ENCODE results near the gene MTCL1.

The MTCL1 gene

DNA sequence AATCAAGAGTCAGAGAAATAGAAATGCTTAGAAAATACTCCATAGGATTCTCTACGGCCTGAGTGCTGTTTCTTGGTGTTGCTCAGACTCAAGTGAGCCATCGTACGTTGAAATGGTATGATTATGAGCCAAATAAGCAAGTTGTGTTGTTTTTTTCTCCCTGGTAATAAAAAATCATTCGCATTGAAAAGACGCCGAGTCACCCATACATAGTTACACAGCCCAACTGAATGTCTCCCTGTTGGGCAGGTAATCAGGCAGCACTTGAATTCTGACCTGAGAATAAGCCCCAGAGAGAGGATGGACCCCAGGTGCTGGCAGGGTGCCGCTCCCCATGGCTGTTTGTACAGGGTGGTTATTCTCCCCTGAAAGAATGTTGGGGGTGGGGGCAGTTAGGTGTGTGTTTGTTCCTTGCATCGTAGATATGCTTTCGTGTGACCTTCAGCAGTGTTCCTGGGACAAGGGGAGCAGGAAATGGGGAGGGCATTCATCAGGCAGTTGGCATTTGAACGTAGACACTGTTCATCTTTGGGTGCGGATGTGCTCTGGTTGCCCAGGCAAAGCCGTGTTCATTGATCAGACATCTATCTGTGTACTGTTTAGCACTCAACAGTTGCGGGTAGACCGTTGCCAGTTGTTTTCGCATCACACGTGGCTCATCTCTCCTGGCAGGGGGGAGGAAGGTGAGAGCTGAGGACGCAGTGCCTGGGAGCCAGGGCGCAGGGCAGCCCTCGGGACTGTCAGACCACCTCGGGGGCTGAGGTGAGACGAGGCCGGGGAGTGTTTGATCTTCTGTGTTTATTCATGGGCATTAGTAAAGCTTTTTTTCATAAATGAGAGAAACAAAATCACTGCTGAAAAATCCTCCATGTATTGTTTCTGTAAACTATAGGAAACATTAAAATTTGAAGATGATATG, 27.3 kb downstream of the MTCL1 start:
- Histone ChIP-seq H3K9ac (ENCODE audit: low read depth, low read length) (no peak overlapping the region), H3K36me3 (ENCODE audit: insufficient read depth, low read length) (peaks cover 3% of the 10 kb centered on the region; the same call in 1 of the 2 replicates), H3K4me1 (ENCODE audit: insufficient read depth, low read length) (peaks cover 13% of the 10 kb centered on the region), H3K9me3 (ENCODE audit: control insufficient read depth, insufficient read depth, low read length) (no peaks in the 10 kb centered on the region)

GRCh38 chr18:8734496-8734895, 29.1 kb downstream of the MTCL1 start:
- Histone ChIP-seq H3K9ac (ENCODE audit: low read depth, low read length) (no peak overlapping the region), H3K36me3 (ENCODE audit: insufficient read depth, low read length) (peaks cover 3% of the 10 kb centered on the region; the same call in 1 of the 2 replicates), H3K9me3 (ENCODE audit: control insufficient read depth, insufficient read depth, low read length) (no peaks in the 10 kb centered on the region), H3K4me1 (ENCODE audit: insufficient read depth, low read length) (peaks cover 13% of the 10 kb centered on the region)

DNA sequence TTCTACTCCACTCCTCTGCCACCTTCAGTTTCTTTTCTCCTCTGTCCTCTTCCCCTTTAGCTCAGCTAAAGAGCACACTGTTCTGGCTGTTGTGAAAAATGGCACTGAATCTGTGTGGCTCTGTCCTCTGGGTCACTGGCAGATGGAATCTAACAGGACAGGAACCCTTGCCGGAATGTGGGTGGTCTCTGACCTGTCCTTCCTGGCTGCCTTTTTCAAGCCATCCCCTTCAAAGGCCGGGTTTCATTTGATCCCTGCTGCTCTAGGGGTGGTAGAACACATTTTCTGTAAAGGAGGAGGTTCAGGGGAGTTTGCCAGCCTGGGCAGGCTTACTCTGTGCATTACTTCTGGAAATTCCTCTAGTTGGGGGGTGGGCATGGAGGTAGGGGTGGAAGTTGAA, 29.9 kb downstream of the MTCL1 start:
- Histone ChIP-seq H3K9me3 (ENCODE audit: control insufficient read depth, insufficient read depth, low read length) (no peaks in the 10 kb centered on the region), H3K4me1 (ENCODE audit: insufficient read depth, low read length) (peaks cover 13% of the 10 kb centered on the region), H3K9ac (ENCODE audit: low read depth, low read length) (no peak overlapping the region), H3K36me3 (ENCODE audit: insufficient read depth, low read length) (peaks cover 3% of the 10 kb centered on the region; the same call in 1 of the 2 replicates)

GRCh38 chr18:8741117-8741516, 35.8 kb downstream of the MTCL1 start:
- Histone ChIP-seq H3K4me1 (ENCODE audit: insufficient read depth, low read length) (no peaks in the 10 kb centered on the region), H3K9ac (ENCODE audit: low read depth, low read length) (no peak overlapping the region), H3K9me3 (ENCODE audit: control insufficient read depth, insufficient read depth, low read length) (no peaks in the 10 kb centered on the region), H3K36me3 (ENCODE audit: insufficient read depth, low read length) (no peaks in the 10 kb centered on the region; the same call in none of the 2 replicates)

DNA sequence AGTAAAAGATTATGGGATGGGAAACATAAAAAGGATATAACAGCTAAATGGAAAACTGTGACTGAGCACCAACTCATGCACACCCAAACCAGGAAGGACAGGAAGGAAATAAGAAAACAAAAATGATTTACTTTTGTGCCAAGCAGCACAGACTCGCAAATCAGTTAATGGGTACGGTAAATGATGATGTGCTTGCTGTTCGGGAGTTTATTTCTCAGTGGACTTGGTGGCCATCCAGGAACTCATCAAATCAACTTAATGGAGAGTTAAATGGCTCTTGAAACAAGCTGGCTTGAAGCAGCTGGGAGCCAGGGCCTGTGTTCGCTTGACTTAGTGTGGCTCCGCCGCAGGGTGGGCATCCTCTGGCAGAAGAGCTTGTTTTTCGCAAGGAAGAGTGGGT, 36.2 kb downstream of the MTCL1 start:
- Histone ChIP-seq H3K36me3 (ENCODE audit: insufficient read depth, low read length) (no peaks in the 10 kb centered on the region; the same call in none of the 2 replicates), H3K4me1 (ENCODE audit: insufficient read depth, low read length) (no peaks in the 10 kb centered on the region), H3K9ac (ENCODE audit: low read depth, low read length) (no peak overlapping the region), H3K9me3 (ENCODE audit: control insufficient read depth, insufficient read depth, low read length) (no peaks in the 10 kb centered on the region)

- Histone ChIP-seq H3K4me1 (ENCODE audit: insufficient read depth, low read length) (no peaks in the 10 kb centered on the region), H3K36me3 (ENCODE audit: insufficient read depth, low read length) (no peaks in the 10 kb centered on the region; the same call in none of the 2 replicates), H3K9me3 (ENCODE audit: control insufficient read depth, insufficient read depth, low read length) (no peaks in the 10 kb centered on the region), H3K9ac (ENCODE audit: low read depth, low read length) (no peak overlapping the region)
These were observed 37.3 kb downstream of the MTCL1 start for GRCh38 chr18:8742387-8743361.

GRCh38 chr18:8744038-8744437, 38.7 kb downstream of the MTCL1 start:
- H3K4me1 ChIP-seq (ENCODE audit: insufficient read depth, low read length), result no peaks in the 10 kb centered on the region
- H3K9ac ChIP-seq (ENCODE audit: low read depth, low read length), result no peak overlapping the region
- H3K9me3 ChIP-seq (ENCODE audit: control insufficient read depth, insufficient read depth, low read length), result no peaks in the 10 kb centered on the region
- no peaks in the 10 kb centered on the region; the same call in none of the 2 replicates for H3K36me3 ChIP-seq (ENCODE audit: insufficient read depth, low read length)

DNA sequence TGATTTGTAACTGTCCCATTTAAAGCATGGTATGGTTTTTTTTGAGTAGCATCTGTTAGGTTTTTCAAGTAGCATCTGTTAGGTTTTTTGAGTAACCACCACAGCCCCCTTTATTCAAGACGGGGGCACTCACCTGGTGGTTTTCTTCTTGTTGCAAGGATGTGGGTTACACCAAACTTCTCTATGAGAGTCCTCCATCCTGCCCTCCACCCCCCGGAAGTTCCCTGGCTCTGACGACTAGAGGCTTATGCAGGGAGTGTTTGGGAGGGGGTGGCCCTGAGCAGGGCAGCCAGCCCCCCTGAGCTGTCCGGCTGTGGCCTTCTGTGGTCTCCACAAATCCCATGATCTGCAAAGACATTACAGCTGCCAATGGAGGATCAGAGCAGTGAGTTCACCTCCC, 39.3 kb downstream of the MTCL1 start:
- no peak overlapping the region for H3K9ac ChIP-seq (ENCODE audit: low read depth, low read length)
- no peaks in the 10 kb centered on the region for H3K9me3 ChIP-seq (ENCODE audit: control insufficient read depth, insufficient read depth, low read length)
- H3K36me3 ChIP-seq (ENCODE audit: insufficient read depth, low read length), result no peaks in the 10 kb centered on the region; the same call in none of the 2 replicates
- H3K4me1 ChIP-seq (ENCODE audit: insufficient read depth, low read length), result no peaks in the 10 kb centered on the region

GRCh38 chr18:8745355-8746014, 40.1 kb downstream of the MTCL1 start:
- Histone ChIP-seq H3K36me3 (ENCODE audit: insufficient read depth, low read length) (no peaks in the 10 kb centered on the region; the same call in none of the 2 replicates), H3K9ac (ENCODE audit: low read depth, low read length) (no peak overlapping the region), H3K4me1 (ENCODE audit: insufficient read depth, low read length) (no peaks in the 10 kb centered on the region), H3K9me3 (ENCODE audit: control insufficient read depth, insufficient read depth, low read length) (no peaks in the 10 kb centered on the region)

GRCh38 chr18:8747440-8747937, 42.1 kb downstream of the MTCL1 start:
- Histone ChIP-seq H3K4me1 (ENCODE audit: insufficient read depth, low read length) (no peaks in the 10 kb centered on the region), H3K9ac (ENCODE audit: low read depth, low read length) (no peak overlapping the region)

GRCh38 chr18:8749492-8749891, 44.1 kb downstream of the MTCL1 start:
- H3K36me3 ChIP-seq (ENCODE audit: insufficient read depth, low read length), result no peaks in the 10 kb centered on the region; the same call in 1 of the 2 replicates
- no peaks in the 10 kb centered on the region for H3K4me1 ChIP-seq (ENCODE audit: insufficient read depth, low read length)
- H3K9me3 ChIP-seq (ENCODE audit: control insufficient read depth, insufficient read depth, low read length), result no peaks in the 10 kb centered on the region
- H3K9ac ChIP-seq (ENCODE audit: low read depth, low read length), result no peak overlapping the region

More at GRCh38 chr18:8747440-8747937, 42.1 kb downstream of the MTCL1 start:
- Histone ChIP-seq H3K36me3 (ENCODE audit: insufficient read depth, low read length) (no peaks in the 10 kb centered on the region; the same call in none of the 2 replicates), H3K9me3 (ENCODE audit: control insufficient read depth, insufficient read depth, low read length) (no peaks in the 10 kb centered on the region)

- no peak overlapping the region for H3K9ac ChIP-seq (ENCODE audit: low read depth, low read length)
- no peaks in the 10 kb centered on the region for H3K4me1 ChIP-seq (ENCODE audit: insufficient read depth, low read length)
- no peaks in the 10 kb centered on the region for H3K9me3 ChIP-seq (ENCODE audit: control insufficient read depth, insufficient read depth, low read length)
- no peaks in the 10 kb centered on the region; the same call in 1 of the 2 replicates for H3K36me3 ChIP-seq (ENCODE audit: insufficient read depth, low read length)
These were observed 45.6 kb downstream of the MTCL1 start for GRCh38 chr18:8750954-8751415.

GRCh38 chr18:8751692-8752091, 46.3 kb downstream of the MTCL1 start:
- no peaks in the 10 kb centered on the region; the same call in 1 of the 2 replicates for H3K36me3 ChIP-seq (ENCODE audit: insufficient read depth, low read length)
- H3K9ac ChIP-seq (ENCODE audit: low read depth, low read length), result no peak overlapping the region
- H3K9me3 ChIP-seq (ENCODE audit: control insufficient read depth, insufficient read depth, low read length), result no peaks in the 10 kb centered on the region
- no peaks in the 10 kb centered on the region for H3K4me1 ChIP-seq (ENCODE audit: insufficient read depth, low read length)
